Measurements from ENCODE around the gene G6PD.
"Not testable (repeated sequence)": the region's sequence is repeated elsewhere in the genome, so short reads cannot be mapped to it uniquely, and the experiment has no call there.

Gene G6PD

GRCh38 chrX:154515090-154515965 is 31.3 kb downstream of the G6PD start:
- no peak for DNase-seq (ENCODE audit: low read depth)

GRCh38 chrX:154513716-154514115 is 32.9 kb downstream of the G6PD start:
- no peak for DNase-seq (ENCODE audit: low read depth)

- DNase-seq (ENCODE audit: low read depth), result no peak
Observed at GRCh38 chrX:154512879-154513553, 33.6 kb downstream of the G6PD start.

DNA sequence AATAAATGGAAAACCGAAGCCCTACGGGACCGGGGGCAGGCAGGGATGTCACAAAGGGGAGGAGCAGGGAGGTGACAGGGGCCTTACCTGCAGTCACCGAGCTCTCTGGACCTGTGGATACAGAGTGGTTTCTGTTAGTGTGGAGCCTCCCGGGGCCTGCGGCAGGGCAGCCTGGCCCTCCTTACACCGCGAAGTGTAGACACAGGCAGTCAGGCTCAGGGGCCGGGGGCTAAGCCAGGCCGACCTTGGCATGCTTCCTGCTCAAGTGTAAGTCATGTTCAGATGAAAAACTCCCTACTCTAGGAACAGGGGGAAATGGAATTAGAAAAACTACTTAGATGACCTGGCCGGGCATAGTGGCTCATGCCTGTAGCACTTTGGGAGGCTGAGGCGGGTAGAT is 34.9 kb downstream of the G6PD start:
- no peak for DNase-seq (ENCODE audit: low read depth)

GRCh38 chrX:154509455-154509854 is 37.2 kb downstream of the G6PD start:
- DNase-seq (ENCODE audit: low read depth), result no peak

GRCh38 chrX:154508384-154508745 is 38.3 kb downstream of the G6PD start:
- DNase-seq (ENCODE audit: low read depth), result no peak

GRCh38 chrX:154507673-154508383 is 38.8 kb downstream of the G6PD start:
- DNase-seq (ENCODE audit: low read depth), result no peak

GRCh38 chrX:154506483-154507332 is 39.9 kb downstream of the G6PD start:
- DNase-seq (ENCODE audit: low read depth), result no peak

DNA sequence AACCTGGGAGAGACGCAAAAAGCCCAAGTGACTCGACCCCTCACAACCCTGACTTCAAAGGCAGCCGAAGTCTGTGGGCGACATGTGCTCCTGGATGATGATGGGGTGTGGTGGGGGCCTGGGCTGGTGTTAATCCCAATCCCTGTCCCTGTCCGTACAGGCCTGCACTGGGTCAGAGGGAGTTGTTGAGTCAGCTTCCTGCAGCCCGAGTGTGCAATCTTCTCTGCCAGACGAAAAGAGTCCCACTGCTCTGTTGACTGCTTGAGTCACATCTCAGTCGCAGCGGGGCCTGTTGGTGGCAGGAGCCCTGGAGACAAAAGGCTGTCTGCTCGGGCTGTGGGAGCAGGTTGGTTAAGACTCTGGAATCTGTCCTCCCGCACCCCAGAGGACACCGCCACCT is 40.9 kb downstream of the G6PD start:
- no peak for DNase-seq (ENCODE audit: low read depth)

GRCh38 chrX:154502989-154503388 is 43.7 kb downstream of the G6PD start:
- no peak for DNase-seq (ENCODE audit: low read depth)

DNA sequence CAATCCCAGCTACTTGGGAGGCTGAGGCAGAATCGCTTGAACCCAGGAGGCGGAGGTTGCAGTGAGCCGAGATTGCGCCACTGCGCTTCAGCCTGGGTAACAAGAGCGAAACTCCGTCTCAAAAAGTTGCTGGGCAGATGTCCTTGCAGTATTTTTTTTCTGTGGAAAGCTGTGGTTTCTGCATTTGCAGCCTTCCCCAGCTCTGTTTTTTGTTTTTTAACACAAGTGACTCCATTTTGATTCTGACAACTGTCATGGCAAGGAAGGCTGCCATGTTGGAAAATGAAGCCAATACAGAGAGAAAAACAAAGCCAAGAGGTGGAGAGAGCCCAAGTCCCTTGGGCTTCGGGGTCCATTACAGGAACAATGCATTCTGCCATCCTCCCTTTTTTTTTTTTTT is 44.5 kb downstream of the G6PD start:
- no peak for DNase-seq (ENCODE audit: low read depth)

GRCh38 chrX:154501423-154501822 is 45.2 kb downstream of the G6PD start:
- DNase-seq (ENCODE audit: low read depth), result not testable (repeated sequence)

DNA sequence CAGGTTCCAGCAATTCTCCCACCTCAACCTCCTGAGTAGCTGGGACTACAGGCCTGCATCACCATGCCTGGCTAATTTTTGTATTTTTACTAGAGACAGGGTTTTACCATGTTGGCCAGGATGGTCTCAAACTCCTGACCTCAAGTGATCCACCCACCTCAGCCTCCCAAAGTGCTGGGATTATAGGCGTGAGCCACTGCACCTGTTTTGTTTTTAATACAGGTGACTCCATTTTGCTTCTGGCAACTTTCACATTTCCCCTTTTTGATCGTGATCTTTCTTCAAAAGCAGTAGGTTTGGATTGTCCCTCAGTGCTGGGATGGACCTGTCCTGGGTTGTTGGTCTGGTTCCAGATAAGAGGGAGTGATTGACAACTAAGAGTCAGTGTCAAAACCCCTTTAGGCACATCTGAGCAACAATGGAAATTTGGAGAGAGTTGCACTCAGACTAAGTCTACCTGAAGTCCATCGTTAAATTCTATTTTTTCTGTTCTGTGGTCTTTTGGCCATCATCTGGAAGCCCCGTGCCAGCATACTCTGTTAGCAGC is 50.0 kb downstream of the G6PD start:
- DNase-seq (ENCODE audit: low read depth), result not testable (repeated sequence)

GRCh38 chrX:154495472-154495922 is 51.1 kb downstream of the G6PD start:
- DNase-seq (ENCODE audit: low read depth), result no peak

DNA sequence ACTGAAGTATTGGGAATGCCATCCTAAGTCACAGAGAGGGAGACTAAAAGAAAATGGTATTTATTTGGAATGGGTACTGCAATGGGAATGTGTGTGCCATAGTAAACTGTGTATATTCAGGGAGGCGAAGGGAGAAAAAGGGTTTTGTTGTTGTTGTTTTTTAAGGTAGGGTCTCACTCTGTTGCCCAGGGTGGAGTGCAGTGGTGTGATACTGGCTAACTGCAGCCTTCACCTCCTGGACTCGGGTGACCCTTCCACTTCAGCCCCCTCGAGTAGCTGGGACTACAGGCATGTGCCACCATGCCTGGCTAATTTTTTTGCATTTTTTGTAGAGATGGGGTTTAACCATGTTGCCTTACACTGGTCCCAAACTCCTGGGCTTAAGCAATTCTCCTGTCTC is 51.9 kb downstream of the G6PD start:
- DNase-seq (ENCODE audit: low read depth), result no peak

- DNase-seq (ENCODE audit: low read depth), result peak; percentile 53
Observed at GRCh38 chrX:154490414-154491083, 56.1 kb downstream of the G6PD start, which contains the start of gene SLC10A3. Gene SLC10A3, minus strand, starts transcription at chrX:154490629. Its CDS starts 1,689 bp downstream, at chrX:154488940.

DNA sequence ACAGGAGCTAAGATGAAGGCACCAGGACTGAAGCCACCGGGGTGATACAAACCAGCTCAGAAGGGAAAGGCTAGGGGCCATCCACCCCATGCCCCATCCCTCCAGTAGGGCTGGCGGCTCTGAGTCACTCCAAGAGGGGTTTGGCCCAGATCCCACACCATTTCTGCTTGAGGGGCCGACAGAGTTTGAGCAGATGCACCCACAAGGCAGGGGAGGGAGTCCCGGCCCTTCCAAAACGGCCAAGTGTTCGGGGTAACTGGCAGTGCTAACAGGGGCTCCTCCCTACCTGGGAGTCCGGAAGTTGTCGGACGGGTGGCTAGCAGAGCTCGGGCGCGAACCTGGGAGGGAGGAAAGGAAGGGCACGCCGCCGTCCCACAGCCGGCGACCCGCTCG is 56.6 kb downstream of the G6PD start:
- no peak for DNase-seq (ENCODE audit: low read depth)

- no peak for DNase-seq (ENCODE audit: low read depth)
Observed at GRCh38 chrX:154489182-154489581, 57.5 kb downstream of the G6PD start.

- DNase-seq (ENCODE audit: low read depth), result no peak
Observed at GRCh38 chrX:154488336-154489075, 58.1 kb downstream of the G6PD start.

All from GM04503 (cell line).